ENCODE measurements around the gene SMOC2.

SMOC2 gene

GRCh38 chr6:168411130-168411529, 29.9 kb upstream of the SMOC2 start:
- no peak for DNase-seq (ENCODE audit: low read depth)
- TF ChIP-seq CTCF (IDR thresholded peaks at IDR 0.05; ENCODE audit: insufficient read depth, low read depth, low read length, missing control alignments): no peak
- H3K4me3 ChIP-seq (ENCODE audit: low read depth, low read length): no peak overlapping the region

DNA sequence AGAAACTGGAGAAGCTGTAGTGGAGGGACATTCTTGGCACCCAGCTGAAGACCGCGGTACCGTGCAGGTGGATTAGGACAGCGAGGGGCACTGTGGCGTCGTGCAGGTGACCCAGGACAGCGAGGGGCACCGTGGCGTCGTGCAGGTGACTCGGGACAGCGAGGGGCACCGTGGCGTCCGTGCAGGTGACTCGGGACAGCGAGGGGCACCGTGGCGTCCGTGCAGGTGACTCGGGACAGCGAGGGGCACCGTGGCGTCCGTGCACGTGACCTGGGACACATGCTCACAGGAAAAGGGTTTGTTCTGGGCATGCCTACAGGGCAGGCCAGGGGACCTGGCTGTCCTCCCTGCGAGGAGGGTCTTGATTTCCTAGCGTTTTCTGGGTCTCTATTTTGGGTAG, 29.2 kb upstream of the SMOC2 start:
- no peak for TF ChIP-seq CTCF (IDR thresholded peaks at IDR 0.05; ENCODE audit: insufficient read depth, low read depth, low read length, missing control alignments)
- no peak for DNase-seq (ENCODE audit: low read depth)
- H3K4me3 ChIP-seq (ENCODE audit: low read depth, low read length): no peak overlapping the region

GRCh38 chr6:168412456-168412855, 28.5 kb upstream of the SMOC2 start:
- DNase-seq (ENCODE audit: low read depth): no peak
- TF ChIP-seq CTCF (IDR thresholded peaks at IDR 0.05; ENCODE audit: insufficient read depth, low read depth, low read length, missing control alignments): no peak
- H3K4me3 ChIP-seq (ENCODE audit: low read depth, low read length): no peak overlapping the region

- no peak for DNase-seq (ENCODE audit: low read depth)
- no peak for TF ChIP-seq CTCF (IDR thresholded peaks at IDR 0.05; ENCODE audit: insufficient read depth, low read depth, low read length, missing control alignments)
- no peak overlapping the region for H3K4me3 ChIP-seq (ENCODE audit: low read depth, low read length)
Observed at GRCh38 chr6:168413018-168413720, 27.8 kb upstream of the SMOC2 start.

GRCh38 chr6:168413856-168414255, 27.1 kb upstream of the SMOC2 start:
- H3K4me3 ChIP-seq (ENCODE audit: low read depth, low read length): no peak overlapping the region
- no peak for TF ChIP-seq CTCF (IDR thresholded peaks at IDR 0.05; ENCODE audit: insufficient read depth, low read depth, low read length, missing control alignments)
- DNase-seq (ENCODE audit: low read depth): no peak

DNA sequence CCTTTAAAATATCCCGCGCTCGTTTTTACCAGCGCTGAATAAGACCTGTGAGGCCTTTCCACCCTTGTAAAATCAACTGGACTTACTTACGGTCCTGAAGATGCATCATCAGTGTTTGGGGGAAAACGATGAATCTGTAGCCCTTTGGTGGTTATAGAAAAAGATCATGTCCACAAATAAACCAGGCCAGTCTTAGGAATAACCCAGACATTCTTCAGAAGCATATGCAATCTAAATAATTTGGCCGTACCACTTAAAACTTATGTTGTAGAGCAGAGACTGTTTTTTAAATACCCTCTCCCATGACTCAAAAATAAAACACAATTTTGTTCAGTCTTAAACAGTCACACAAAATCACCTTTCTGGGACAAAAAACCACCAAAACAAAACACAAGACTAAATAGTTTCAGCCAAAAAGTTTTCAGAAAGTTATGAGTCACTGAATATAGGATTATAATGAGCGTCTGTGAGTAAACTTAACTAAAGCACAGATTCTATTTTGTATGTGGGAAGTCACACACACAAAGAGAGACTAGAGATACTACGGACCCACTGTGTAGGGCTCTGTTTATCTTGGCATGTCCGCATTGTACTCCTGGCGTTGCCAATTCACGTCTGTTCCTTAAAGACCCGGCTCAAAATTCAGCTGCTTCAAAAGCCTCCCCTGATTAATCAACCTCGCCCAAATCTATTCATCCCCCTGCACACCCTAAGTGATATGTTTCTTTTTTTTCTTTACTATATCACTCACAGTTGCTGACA, 26.5 kb upstream of the SMOC2 start:
- no peak overlapping the region for H3K4me3 ChIP-seq (ENCODE audit: low read depth, low read length)
- no peak for DNase-seq (ENCODE audit: low read depth)
- no peak for TF ChIP-seq CTCF (IDR thresholded peaks at IDR 0.05; ENCODE audit: insufficient read depth, low read depth, low read length, missing control alignments)

Data from GM12865 (cell line).